Measurements from ENCODE around the gene CES2. TPM values are rescaled to one million over a fixed set of nuclear protein-coding genes. Genes with fewer than 3 reads are reported as not detected.

CES2 gene
- total and polyA plus RNA-seq, 9 of the 15 experiments (the other 6 are each of a cell fraction or from before 2014, with no cell fraction given), result 2.2 to 37.9 (median 24.4) TPM

GRCh38 chr16:66977341-66978113, 42.2 kb downstream of the CES2 start (continued):
- no peak for TF ChIP-seq E2F6 (IDR thresholded peaks at IDR 0.05; ENCODE audit: borderline replicate concordance in 1 of 2, extremely low read depth in 1 of 2, insufficient read depth in 1 of 2, insufficient read length in 1 of 2, low read depth in 1 of 2, low read length in 1 of 2, poor library complexity in 1 of 2, severe bottlenecking in 1 of 2)
- TF ChIP-seq DEAF1 (CRISPR knock-in tag; IDR thresholded peaks at IDR 0.05), result peak; percentile 93
- peak; percentile 57; the same call in 1 of the 2 replicates for TF ChIP-seq ZEB2 (IDR thresholded peaks at IDR 0.05)
- TF ChIP-seq BCL6 (CRISPR knock-in tag; IDR thresholded peaks at IDR 0.05), result no peak
- no peak for TF ChIP-seq TOE1 (IDR thresholded peaks at IDR 0.05; ENCODE audit: borderline replicate concordance)
- 0 out of 2 replicates have a peak, but pooled peaks have one; percentile 22 for TF ChIP-seq TOE1 (CRISPR knock-in tag; IDR thresholded peaks at IDR 0.05; ENCODE audit: borderline replicate concordance, low read depth)
- TF ChIP-seq ZNF224 (CRISPR knock-in tag; IDR thresholded peaks at IDR 0.05), result no peak
- TF ChIP-seq ZNF133 (CRISPR knock-in tag; IDR thresholded peaks at IDR 0.05), result no peak
- peak; percentile 74 for TF ChIP-seq ZNF740 (CRISPR knock-in tag; IDR thresholded peaks at IDR 0.05)
- TF ChIP-seq ZNF740 (tag; IDR thresholded peaks at IDR 0.05), result 0 out of 4 replicates have a peak, but pooled peaks of 1 of the 2 experiments have one; percentile 27
- peak; percentile 66 for TF ChIP-seq SP1 (CRISPR knock-in tag; IDR thresholded peaks at IDR 0.05)
- no peak for TF ChIP-seq GABPA (tag; conservative IDR thresholded peaks at IDR 0.05; ENCODE audit: low read depth)
- TF ChIP-seq ZBTB8A (IDR thresholded peaks at IDR 0.05; ENCODE audit: partially characterized antibody), result no peak
- TF ChIP-seq SRSF9 (IDR thresholded peaks at IDR 0.05; ENCODE audit: borderline replicate concordance, low read depth, low read length), result no peak
- no peak for TF ChIP-seq SETDB1 (IDR thresholded peaks at IDR 0.05; ENCODE audit: low read length)
- 0 out of 2 replicates have a peak, but pooled peaks have one; percentile 14 for TF ChIP-seq ETS1 (conservative IDR thresholded peaks at IDR 0.05; ENCODE audit: control insufficient read depth, low read depth, low read length)
- TF ChIP-seq TAF9B (IDR thresholded peaks at IDR 0.05; ENCODE audit: partially characterized antibody), result no peak
- no peak for TF ChIP-seq ZBTB34 (CRISPR knock-in tag; IDR thresholded peaks at IDR 0.05)
- no peak for TF ChIP-seq YBX1 (IDR thresholded peaks at IDR 0.05)
- no peak for TF ChIP-seq EP300 (IDR thresholded peaks at IDR 0.05; ENCODE audit: low read length)
